C4-2B (cell line): ENCODE measurements around the gene ANKMY1.
A peak's percentile ranks its signal among the peaks of the same experiment; 100 is the strongest.

Source experiments
- H3K27ac ChIP-seq: fragments of 450-650 bp; 2 replicates; pipeline ENCODE4 v1.5.1; 2017
- ZFX ChIP-seq: fragments of 450-650 bp; IDR thresholded peaks from 2 replicates; pipeline ENCODE4 v1.6.1; 2017
- TF ChIP-seq, protein P1 (sequence below): fragments of 450-650 bp; conservative IDR thresholded peaks from 2 replicates; pipeline ENCODE4 v1.5.1; 2017; ENCODE audit warnings: mild to moderate bottlenecking

Gene ANKMY1

DNA sequence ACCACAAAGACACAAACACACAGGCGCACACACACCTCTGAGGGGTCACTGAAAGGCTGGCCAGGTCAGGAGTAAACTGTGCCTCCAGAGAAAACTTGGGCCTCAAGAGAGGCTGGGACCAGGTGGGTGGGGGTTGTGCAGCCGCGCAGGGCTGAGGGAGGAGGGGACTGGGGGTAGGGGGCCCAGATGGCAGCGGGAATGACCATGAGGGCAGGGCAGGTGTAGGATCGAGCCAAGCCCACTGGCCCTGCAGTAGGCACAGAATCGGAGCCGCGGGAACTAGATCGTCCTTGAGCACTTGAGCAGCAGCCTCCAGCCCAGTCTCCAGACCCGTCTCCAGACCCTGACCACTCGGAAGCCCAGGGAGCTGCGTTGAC is 36.8 kb downstream of the ANKMY1 start:
- TF ChIP-seq, protein P1, sequence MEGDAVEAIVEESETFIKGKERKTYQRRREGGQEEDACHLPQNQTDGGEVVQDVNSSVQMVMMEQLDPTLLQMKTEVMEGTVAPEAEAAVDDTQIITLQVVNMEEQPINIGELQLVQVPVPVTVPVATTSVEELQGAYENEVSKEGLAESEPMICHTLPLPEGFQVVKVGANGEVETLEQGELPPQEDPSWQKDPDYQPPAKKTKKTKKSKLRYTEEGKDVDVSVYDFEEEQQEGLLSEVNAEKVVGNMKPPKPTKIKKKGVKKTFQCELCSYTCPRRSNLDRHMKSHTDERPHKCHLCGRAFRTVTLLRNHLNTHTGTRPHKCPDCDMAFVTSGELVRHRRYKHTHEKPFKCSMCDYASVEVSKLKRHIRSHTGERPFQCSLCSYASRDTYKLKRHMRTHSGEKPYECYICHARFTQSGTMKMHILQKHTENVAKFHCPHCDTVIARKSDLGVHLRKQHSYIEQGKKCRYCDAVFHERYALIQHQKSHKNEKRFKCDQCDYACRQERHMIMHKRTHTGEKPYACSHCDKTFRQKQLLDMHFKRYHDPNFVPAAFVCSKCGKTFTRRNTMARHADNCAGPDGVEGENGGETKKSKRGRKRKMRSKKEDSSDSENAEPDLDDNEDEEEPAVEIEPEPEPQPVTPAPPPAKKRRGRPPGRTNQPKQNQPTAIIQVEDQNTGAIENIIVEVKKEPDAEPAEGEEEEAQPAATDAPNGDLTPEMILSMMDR, result no peak
- no peak for TF ChIP-seq ZFX
- H3K27ac ChIP-seq, result no peak overlapping the region

- no peak overlapping the region for H3K27ac ChIP-seq
- no peak for TF ChIP-seq ZFX
- TF ChIP-seq, protein P1, result no peak
Observed at GRCh38 chr2:240520130-240520973, 37.4 kb downstream of the ANKMY1 start.

GRCh38 chr2:240519396-240520129 is 38.2 kb downstream of the ANKMY1 start:
- TF ChIP-seq, protein P1, result no peak
- TF ChIP-seq ZFX, result no peak
- H3K27ac ChIP-seq, result no peak overlapping the region

DNA sequence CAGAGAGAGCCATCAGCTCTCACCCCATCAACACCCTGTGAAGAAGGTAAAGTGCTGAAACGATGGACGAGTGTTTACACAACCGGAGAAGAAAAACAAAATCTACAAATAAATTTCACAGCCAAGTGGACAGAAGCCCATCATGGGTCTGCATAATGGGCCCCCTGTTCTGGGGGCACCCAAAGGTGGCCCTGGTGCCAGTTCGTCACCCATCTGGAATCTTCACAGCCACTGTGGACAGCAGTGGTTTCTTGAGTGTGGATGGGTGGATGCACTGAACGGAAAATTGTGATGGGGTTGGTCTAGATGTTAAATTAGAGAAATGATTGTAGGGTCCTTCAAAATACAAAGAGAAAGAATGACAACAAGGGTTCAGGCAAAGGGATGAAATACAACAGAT is 38.8 kb downstream of the ANKMY1 start:
- TF ChIP-seq ZFX, result no peak
- TF ChIP-seq, protein P1, result no peak
- H3K27ac ChIP-seq, result no peak overlapping the region

DNA sequence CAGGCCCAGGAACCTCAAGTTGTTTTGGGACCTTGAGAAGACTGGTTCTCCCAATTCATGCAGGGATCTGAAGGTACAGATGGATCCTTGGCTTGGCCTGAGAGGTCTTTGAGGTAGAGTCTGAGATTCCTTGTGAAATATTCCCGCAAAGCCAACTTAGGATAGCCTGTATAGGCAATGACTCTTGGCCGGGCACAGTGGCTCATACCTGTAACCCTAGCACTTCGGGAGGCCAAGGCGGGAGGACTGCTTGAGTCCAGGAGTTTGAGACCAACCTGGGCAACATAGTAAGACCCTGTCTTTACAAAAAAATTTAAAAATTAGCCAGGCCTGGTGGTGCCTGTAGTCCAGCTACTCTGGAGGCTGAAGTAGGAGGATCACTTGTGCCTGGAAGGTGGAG is 40.4 kb downstream of the ANKMY1 start:
- no peak overlapping the region for H3K27ac ChIP-seq
- TF ChIP-seq ZFX, result no peak
- TF ChIP-seq, protein P1, result no peak

DNA sequence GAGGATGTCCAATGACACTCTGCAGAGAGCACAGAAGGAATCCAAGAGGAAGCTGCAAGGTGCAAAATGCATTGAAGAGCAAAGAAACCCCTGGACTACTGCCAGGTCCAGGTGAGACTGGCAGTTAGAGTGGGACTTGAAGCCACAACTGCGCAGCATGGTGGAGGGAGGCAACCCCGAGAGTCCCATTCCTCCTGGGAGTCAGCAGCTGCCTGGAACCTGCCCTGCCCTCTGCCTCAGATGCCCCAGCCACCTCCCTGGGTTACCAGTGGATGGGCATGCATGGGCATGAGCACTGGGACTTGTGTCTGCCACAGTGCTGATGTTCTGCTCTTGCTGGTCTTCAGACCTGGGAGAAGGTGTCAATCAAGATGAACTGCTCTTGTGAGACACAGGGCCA is 43.2 kb downstream of the ANKMY1 start:
- TF ChIP-seq, protein P1, result no peak
- TF ChIP-seq ZFX, result no peak
- no peak overlapping the region for H3K27ac ChIP-seq

GRCh38 chr2:240513549-240514287 is 44.1 kb downstream of the ANKMY1 start:
- H3K27ac ChIP-seq, result no peak overlapping the region
- TF ChIP-seq ZFX, result no peak
- TF ChIP-seq, protein P1, result peak; percentile 85
